SHP77 treated with DMSO at 0.1 percent for 48 hours (cell line): ENCODE measurements around the gene PPP6R2.

Source experiments
- DNase-seq: peaks from one replicate; lab custom pipeline; 2025; lab: John Stamatoyannopoulos, UW

Gene PPP6R2, protein sequence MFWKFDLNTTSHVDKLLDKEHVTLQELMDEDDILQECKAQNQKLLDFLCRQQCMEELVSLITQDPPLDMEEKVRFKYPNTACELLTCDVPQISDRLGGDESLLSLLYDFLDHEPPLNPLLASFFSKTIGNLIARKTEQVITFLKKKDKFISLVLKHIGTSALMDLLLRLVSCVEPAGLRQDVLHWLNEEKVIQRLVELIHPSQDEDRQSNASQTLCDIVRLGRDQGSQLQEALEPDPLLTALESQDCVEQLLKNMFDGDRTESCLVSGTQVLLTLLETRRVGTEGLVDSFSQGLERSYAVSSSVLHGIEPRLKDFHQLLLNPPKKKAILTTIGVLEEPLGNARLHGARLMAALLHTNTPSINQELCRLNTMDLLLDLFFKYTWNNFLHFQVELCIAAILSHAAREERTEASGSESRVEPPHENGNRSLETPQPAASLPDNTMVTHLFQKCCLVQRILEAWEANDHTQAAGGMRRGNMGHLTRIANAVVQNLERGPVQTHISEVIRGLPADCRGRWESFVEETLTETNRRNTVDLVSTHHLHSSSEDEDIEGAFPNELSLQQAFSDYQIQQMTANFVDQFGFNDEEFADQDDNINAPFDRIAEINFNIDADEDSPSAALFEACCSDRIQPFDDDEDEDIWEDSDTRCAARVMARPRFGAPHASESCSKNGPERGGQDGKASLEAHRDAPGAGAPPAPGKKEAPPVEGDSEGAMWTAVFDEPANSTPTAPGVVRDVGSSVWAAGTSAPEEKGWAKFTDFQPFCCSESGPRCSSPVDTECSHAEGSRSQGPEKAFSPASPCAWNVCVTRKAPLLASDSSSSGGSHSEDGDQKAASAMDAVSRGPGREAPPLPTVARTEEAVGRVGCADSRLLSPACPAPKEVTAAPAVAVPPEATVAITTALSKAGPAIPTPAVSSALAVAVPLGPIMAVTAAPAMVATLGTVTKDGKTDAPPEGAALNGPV

GRCh38 chr22:50342651-50343540 is at the start of gene PPP6R2:
TSS of gene PPP6R2 (plus strand) at chr22:50343327. CDS start at chr22:50393909, 50,582 bp downstream.
- DNase-seq: no peak

GRCh38 chr22:50293441-50294318 is 49.4 kb upstream of the PPP6R2 start:
- no peak for DNase-seq

DNA sequence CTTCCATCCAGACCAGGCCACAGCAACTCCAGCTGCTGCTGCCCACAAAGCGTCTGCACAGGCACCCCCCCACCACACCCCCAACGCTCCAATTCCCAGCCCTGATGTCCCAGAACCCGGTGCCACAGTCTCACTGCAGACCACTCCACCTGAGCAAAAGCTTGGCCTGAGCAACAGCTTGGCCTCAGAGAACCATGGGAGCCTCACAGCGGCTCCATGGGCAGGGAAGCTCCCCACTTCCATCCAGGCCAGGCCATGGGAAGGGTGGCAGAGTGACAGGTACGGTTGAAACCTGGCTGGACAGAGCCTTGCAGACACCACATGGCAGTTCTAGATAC is 48.8 kb upstream of the PPP6R2 start:
- DNase-seq: no peak

DNA sequence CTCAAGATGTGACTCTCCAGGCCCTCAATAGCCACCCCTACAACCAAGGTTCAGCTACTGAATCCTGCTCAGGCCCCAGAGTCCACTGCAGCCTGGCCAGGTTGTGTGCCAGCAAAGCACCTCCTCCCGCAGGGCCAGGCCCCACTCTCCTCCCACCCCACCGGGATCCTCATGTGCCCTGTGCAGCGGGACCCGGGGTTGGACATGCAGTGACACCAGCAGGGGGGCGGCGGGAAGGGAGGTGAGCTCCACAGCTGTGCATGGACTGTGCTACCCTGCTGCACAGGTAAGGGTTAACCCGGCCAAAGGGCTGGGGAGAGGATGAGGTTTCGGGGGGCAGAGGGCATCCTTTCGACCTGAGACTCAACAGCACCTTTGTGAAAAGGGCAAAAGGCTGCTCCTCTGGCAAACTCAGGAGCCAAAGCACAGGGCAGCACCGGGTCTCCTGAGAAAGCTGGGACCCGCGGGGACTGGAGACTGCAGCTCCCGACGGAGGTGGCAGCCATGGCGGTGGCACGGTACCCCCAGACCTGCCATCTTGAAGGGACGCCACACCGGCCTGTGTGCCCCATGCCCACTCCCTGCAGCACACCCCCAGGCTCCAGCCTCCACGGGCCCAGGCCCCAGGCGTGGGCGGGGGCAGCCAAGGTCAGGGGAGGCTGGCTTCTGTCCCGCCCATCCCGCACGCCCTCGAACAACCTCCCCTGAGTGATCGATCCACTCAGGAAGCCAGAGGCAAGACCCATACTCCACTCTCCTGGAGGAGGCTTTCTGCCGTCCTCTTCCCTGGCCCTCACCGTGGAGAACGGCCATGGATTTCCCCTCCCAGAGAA is 46.3 kb upstream of the PPP6R2 start:
- no peak for DNase-seq

GRCh38 chr22:50297510-50298265 is 45.4 kb upstream of the PPP6R2 start:
- no peak for DNase-seq

GRCh38 chr22:50298266-50298637 is 44.9 kb upstream of the PPP6R2 start:
- no peak for DNase-seq

- no peak for DNase-seq
These were observed 44.0 kb upstream of the PPP6R2 start for GRCh38 chr22:50298937-50299784.

GRCh38 chr22:50299785-50300619 is 43.1 kb upstream of the PPP6R2 start:
- DNase-seq: no peak

GRCh38 chr22:50300620-50301257 is 42.4 kb upstream of the PPP6R2 start:
- DNase-seq: no peak

DNA sequence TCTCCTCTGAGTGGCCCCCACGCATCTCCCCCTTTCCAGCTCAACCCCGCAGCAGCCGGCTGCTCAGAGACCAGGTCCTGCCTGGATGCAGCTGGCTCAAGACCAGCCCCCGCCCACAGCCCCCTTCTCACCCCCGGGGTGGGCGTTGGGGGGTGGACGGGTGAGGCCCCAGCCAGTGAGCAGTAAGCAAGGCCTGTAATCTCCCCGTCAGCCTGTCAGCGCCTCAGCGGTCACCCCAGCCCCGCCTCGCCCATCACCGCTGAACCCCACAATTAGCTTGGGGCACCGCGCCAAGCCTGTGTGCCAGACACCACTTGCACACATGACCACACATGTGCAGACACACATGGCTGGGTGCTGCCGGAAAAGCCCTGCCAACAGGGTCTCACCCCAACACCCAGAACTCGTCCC is 41.5 kb upstream of the PPP6R2 start:
- DNase-seq: no peak

GRCh38 chr22:50302041-50302541 is 41.0 kb upstream of the PPP6R2 start:
- DNase-seq: no peak

DNA sequence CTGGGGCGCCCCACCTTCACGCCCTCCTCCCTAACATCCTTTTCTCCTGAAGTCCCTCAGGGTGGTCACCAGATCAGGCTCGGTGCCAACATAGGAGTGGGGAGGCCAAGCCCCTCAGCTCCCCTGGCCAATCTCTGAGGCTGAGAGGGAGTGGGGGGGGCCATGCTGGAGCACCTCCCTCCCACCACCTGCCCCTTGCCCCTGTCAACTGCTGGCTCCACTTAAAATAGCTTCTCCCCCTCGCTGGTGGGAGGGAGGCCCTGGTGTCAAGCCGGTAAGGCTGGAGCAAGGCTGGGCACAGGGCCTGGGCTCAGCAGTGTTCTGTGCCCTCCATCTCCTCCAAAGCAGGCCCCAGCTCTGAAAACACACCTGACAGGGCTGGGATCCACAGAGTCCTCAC is 40.6 kb upstream of the PPP6R2 start:
- DNase-seq: no peak

DNA sequence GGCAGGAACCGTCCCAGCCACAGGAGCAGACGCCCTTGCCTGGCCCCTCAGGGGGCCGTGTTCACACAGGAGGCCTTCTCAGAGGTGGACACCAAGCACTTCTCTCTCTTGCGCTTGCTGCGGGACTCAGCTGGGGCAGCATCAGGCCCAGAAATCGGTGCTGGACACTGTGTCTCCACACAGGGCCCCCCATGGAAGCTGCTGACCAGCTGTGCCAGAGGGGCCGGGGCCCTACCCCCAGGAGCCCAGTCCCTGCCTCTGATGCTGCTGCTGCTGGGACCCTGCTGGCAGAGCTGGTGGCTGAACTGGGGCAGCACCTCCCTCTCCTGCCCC is 39.6 kb upstream of the PPP6R2 start:
- DNase-seq: no peak

GRCh38 chr22:50303848-50304527 is 39.1 kb upstream of the PPP6R2 start:
- no peak for DNase-seq

DNA sequence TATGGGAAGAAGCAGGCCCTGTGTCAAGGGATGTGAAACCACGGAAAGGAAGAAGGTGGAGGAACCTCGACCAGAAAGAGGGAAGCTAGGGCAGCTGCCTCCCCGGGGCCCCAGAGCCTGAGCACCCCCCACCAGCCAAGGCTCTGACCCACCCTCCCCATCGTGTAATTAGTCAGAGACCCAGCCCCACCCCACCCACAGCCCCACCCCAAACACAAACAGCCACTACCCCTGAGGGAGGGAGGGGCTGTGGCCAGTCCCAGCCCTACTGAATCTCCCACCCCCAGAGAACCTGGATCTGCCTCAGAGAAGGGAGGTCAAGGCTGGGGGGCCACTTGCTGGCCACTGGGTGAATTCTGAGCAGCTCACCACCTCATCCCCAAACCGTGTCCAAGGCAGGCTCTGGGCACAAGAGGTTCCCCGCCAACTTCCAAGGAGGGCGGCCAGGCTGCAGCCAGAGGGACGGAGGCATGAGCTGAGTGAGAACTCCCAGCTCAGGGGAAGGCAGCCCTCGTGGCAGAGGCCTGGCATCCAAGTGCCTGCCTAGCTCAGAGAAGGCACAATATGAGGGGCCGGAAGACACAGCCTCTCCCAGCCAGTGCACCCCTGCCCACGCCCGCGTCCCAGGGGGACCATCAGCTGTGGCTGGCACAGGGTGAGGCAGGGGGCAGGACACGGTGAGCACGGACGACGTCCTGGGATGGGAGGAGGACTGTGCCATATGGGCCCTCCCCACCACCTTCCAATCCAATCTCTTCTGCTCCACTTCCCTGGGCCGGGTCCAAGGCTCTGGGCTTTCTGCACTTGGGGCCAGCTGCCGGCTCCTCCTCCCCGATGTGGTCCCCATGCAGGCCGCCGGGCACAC is 38.4 kb upstream of the PPP6R2 start:
- DNase-seq: no peak
